Heart left ventricle (tissue), 16 donors: ENCODE data around the gene RIC8A. TPM values are rescaled to one million over a fixed set of nuclear protein-coding genes. Genes with fewer than 3 reads are reported as not detected.
A peak's percentile ranks its signal among the peaks of the same experiment; 100 is the strongest.

Experiments
- ATAC-seq, 4 donors: fragments of 200-7000 bp; cut with Tn5 transposase; one replicate each; pipeline ENCODE4 v1.9.1; 2020 to 2022; ENCODE audit warnings: moderate library complexity in 4 of 4, mild to moderate bottlenecking in 3 of 4, moderate number of reproducible peaks in 1 of 4
- DNase-seq, 5 donors: peaks; one replicate each; pipeline ENCODE4 v3.0.0-alpha.2; 2020
- H3K27ac ChIP-seq, 12 donors: fragments of 200-600 bp; sonication (generic) in 4 of 12; one replicate each; pipeline versions ENCODE4 v1.5.0 to v1.8.0; 2016 to 2022; ENCODE audit warnings: mild to moderate bottlenecking in 2 of 12
- H3K27me3 ChIP-seq, 9 donors: fragments of 200-600 bp; sonication (generic) in 2 of 9; one replicate each; pipeline versions ENCODE4 v1.5.1 to v1.8.0; 2016 to 2022; ENCODE audit warnings: mild to moderate bottlenecking in 3 of 9
- H3K36me3 ChIP-seq, 9 donors: fragments of 200-600 bp; sonication (generic) in 2 of 9; one replicate each; pipeline versions ENCODE4 v1.5.0 to v1.8.0; 2018 to 2022; ENCODE audit warnings: mild to moderate bottlenecking in 2 of 9
- H3K4me1 ChIP-seq, 12 donors: fragments of 200-600 bp; sonication (generic) in 4 of 12; one replicate each; pipeline versions ENCODE4 v1.5.0 to v1.8.0; 2016 to 2022; ENCODE audit warnings: mild to moderate bottlenecking in 3 of 12
- H3K4me3 ChIP-seq, 12 donors: fragments of 200-600 bp; sonication (generic) in 4 of 12; one replicate each; pipeline versions ENCODE4 v1.5.0 to v1.8.0; 2017 to 2022; ENCODE audit warnings: mild to moderate bottlenecking in 9 of 12, moderate library complexity in 4 of 12
- H3K9me3 ChIP-seq, 12 donors: fragments of 200-600 bp; sonication (generic) in 4 of 12; one replicate each; pipeline versions ENCODE4 v1.5.0 to v1.8.0; 2016 to 2022; ENCODE audit warnings: mild to moderate bottlenecking in 1 of 12
- CTCF ChIP-seq, 12 donors: fragments of 200-600 bp; sonication (generic) in 4 of 12; IDR thresholded peaks; one replicate each; pipeline versions ENCODE4 v1.5.0 to v1.8.0; 2018 to 2022; ENCODE audit warnings: antibody characterized with exemption in 12 of 12, mild to moderate bottlenecking in 5 of 12
- POLR2A ChIP-seq, 2 donors: fragments of 450-650 bp; IDR thresholded peaks; one replicate each; pipeline ENCODE4 v1.6.1; 2017; ENCODE audit warnings: antibody characterized with exemption in 2 of 2, mild to moderate bottlenecking in 2 of 2, moderate library complexity in 2 of 2
- WGBS, 4 donors: extraction: QIAGEN DNeasy Blood & Tissue Kit in 2 of 4; methylation state at CpG; one replicate each; pipeline versions ENCODE4 v1.1.5 to v1.1.7; 2013 to 2018; 5-methylcytosine and 5-hydroxymethylcytosine counted together
- intact Hi-C, 10 donors: fragments of 100-400 bp; cut with DNase I; formaldehyde crosslinking; loops; one replicate each; pipeline versions ENCODE4 v1.11.1 to v1.14.2; 2022
- polyA plus RNA-seq, 2 donors: library from polyadenylated mRNA; stranded (reverse); fragments of 200-250 nt; gene quantifications; one replicate each; pipeline ENCODE4 v1.2.3, GENCODE V29; 2013
- total RNA-seq, 9 donors: library from RNA; depleted of rRNA in 2 of 9; stranded (reverse); fragments of >200 nt in 2 of 9; fragmentation: NEBNext Ultra II Directional in 3 of 9; extraction: Animal tissue kit (Norgen Biotek cat#: 25700) in 3 of 9; gene quantifications; one replicate each; pipeline versions ENCODE4 v1.1.0 to v1.2.4, GENCODE V29; 2016 to 2023
- donor health status: ischemic (EF 13 %, LVEDD 7.1; RV severe dilation, severe dysfunction).
- donor health status: healthy with polysubstance abuse.
- donor health status: DM: no; HTN: yes; CAD: no.
- donor health status: DM: no; HTN: no; CAD: no.
- donor health status: ischemic (EF 25% LVEDD 6.9; RV normal size, moderate dysfunction).
- donor health status: ischemic (EF 25% LVEDD 5.7; RV mildly dilated, moderate dysfunction).
- donor health status: healthy.
- donor health status: DM: yes; HTN: yes; CAD: no.
- donor health status: ischemic (EF 35%, LVEDD 5.7; RV mildly dilated, moderate dysfunction).
- donor health status: nonischemic (EF 11% LVEDD 7.7; RV severe dilation, severe dysfunction).
- donor health status: DM: yes; HTN: yes; CAD: no.
- donor health status: PGD.
- donor health status: ischemic (EF 29% LVEDD 5.4; RV normal size, mild dysfunction).
- donor health status: nonischemic (EF 23%, LVEDD 6.1; RV moderate dilation, normal function).

RIC8A gene
- total and polyA plus RNA-seq, 11 donors: 32.7 to 99.5 (median 74.3) TPM

- H3K4me1 ChIP-seq: peaks cover 9 to 51% (median 24%) of the 10 kb centered on the region in 12 donors
- 73 to 84% (median 80%) methylated on average over 1 of the region's 1 CpG for whole genome bisulfite sequencing, 4 donors
- no peaks in the 10 kb centered on the region for H3K9me3 ChIP-seq
- TF ChIP-seq POLR2A (IDR thresholded peaks at IDR 0.05) (no peak), CTCF (IDR thresholded peaks at IDR 0.05) (no peak)
- DNase-seq: no peak
- H3K27ac ChIP-seq: no peak overlapping the region
- no peak for ATAC-seq
- H3K27me3 ChIP-seq: no peaks in the 10 kb centered on the region
- intact Hi-C loops: no loop called here
- H3K36me3 ChIP-seq: peaks cover 3 to 66% (median 59%) of the 10 kb centered on the region in 9 donors
- H3K4me3 ChIP-seq: no peak overlapping the region
These were observed 32.8 kb downstream of the RIC8A start for GRCh38 chr11:240315-240714.

GRCh38 chr11:241634-242033 lies 34.1 kb downstream of the RIC8A start:
- 61 to 74% (median 66%) methylated on average over 5 of the region's 5 CpGs for WGBS, 4 donors
- Histone ChIP-seq H3K4me3 (no peak overlapping the region), H3K27ac (peak overlapping the region in 11 of 12 donors; percentile 17 to 86 (median 67)), H3K36me3 (peaks cover 3 to 78% (median 71%) of the 10 kb centered on the region in 9 donors), H3K4me1 (peaks cover 9 to 45% (median 20%) of the 10 kb centered on the region in 12 donors), H3K27me3 (no peaks in the 10 kb centered on the region), H3K9me3 (no peaks in the 10 kb centered on the region)
- intact Hi-C loops: no loop called here
- DNase-seq: peak in 1 of 5 donors; percentile 33
- ATAC-seq: peak; percentile 55 to 78 (median 72)
- TF ChIP-seq POLR2A (IDR thresholded peaks at IDR 0.05): no peak
- no peak for TF ChIP-seq CTCF (IDR thresholded peaks at IDR 0.05)

GRCh38 chr11:244376-244775 lies 36.9 kb downstream of the RIC8A start:
- no peaks in the 10 kb centered on the region for H3K27me3 ChIP-seq
- TF ChIP-seq CTCF (IDR thresholded peaks at IDR 0.05) (no peak), POLR2A (IDR thresholded peaks at IDR 0.05) (no peak)
- WGBS, 4 donors: 94 to 99% (median 96%) methylated on average over 2 of the region's 2 CpGs

GRCh38 chr11:249062-249461 lies 41.6 kb downstream of the RIC8A start:
- Histone ChIP-seq H3K9me3 (no peaks in the 10 kb centered on the region), H3K4me1 (no peaks in the 10 kb centered on the region), H3K4me3 (no peak overlapping the region), H3K27ac (no peak overlapping the region), H3K27me3 (no peaks in the 10 kb centered on the region), H3K36me3 (peaks cover 8 to 96% (median 92%) of the 10 kb centered on the region in 9 donors)
- WGBS, 4 donors: 80 to 95% (median 86%) methylated on average over 8 of the region's 8 CpGs
- TF ChIP-seq POLR2A (IDR thresholded peaks at IDR 0.05): no peak
- no peak for TF ChIP-seq CTCF (IDR thresholded peaks at IDR 0.05)
- intact Hi-C loops: no loop called here
- no peak for ATAC-seq
- DNase-seq: no peak

More at GRCh38 chr11:244376-244775, 36.9 kb downstream of the RIC8A start:
- Histone ChIP-seq H3K27ac (no peak overlapping the region), H3K4me3 (no peak overlapping the region), H3K4me1 (peaks cover 0 to 24% (median 6%) of the 10 kb centered on the region in 12 donors), H3K9me3 (no peaks in the 10 kb centered on the region), H3K36me3 (peaks cover 8 to 98% (median 94%) of the 10 kb centered on the region in 9 donors)
- ATAC-seq (no peak), DNase-seq (no peak)
- intact Hi-C loops: no loop called here
